HCT116 (cell line): ENCODE results near the gene WIZ. TPM values are rescaled to one million over a fixed set of nuclear protein-coding genes. Genes with fewer than 3 reads are reported as not detected.

Experiments
- ATAC-seq: fragments of 200-7000 bp; cut with Tn5 transposase; 2 replicates; pipeline ENCODE4 v1.9.1; 2020; ENCODE audit warnings: mild to moderate bottlenecking, moderate library complexity
- BruUV-seq: library from RNA; stranded (reverse); fragments of 400-500 nt; replicated peaks from 2 replicates; lab custom pipeline; 2021; lab: Mats Ljungman, UMichigan
- CTCF ChIA-PET: fragments of 300-600 bp; sonication (Branson Sonifier 250); formaldehyde crosslinking; loops from one replicate; lab custom pipeline; 2021; ENCODE audit warnings: antibody characterized with exemption; lab: Charles Lee
- POLR2A ChIA-PET: fragments of 300-600, 350-600 bp; sonication (Branson Sonifier 250); formaldehyde crosslinking; loops from one replicate; lab custom pipeline; 2021; ENCODE audit warnings: antibody characterized with exemption; lab: Charles Lee
- RAD21 ChIA-PET, 2 experiments: fragments of 300-600 bp; sonication (Branson Sonifier 250); formaldehyde crosslinking; loops; one replicate each; lab custom pipeline; 2023; ENCODE audit warnings: low total read pairs in 2 of 2; ENCODE audit not compliant: uncharacterized antibody in 2 of 2, unreplicated experiment in 2 of 2, low non-redundant PET in 1 of 2; lab: Charles Lee
- DNase-seq: peaks from one replicate; pipeline ENCODE4 v3.0.0-alpha.2; 2010; ENCODE audit warnings: low read depth, low spot score
- H2AFZ ChIP-seq: fragments of 200-600 bp; shearing (Covaris generic), sonication (generic); 2 replicates; pipeline ENCODE4 v1.6.1; 2017; ENCODE audit warnings: low read depth, mixed run types, mixed read lengths, antibody characterized with exemption, low read length; ENCODE audit not compliant: poor library complexity, severe bottlenecking
- H3K27ac ChIP-seq: 2 replicates; pipeline ENCODE4 v1.5.1; 2012; ENCODE audit warnings: low read depth, low read length
- H3K27me3 ChIP-seq: fragments of 200-600 bp; sonication (generic); 2 replicates; pipeline ENCODE4 v1.6.1; 2016; ENCODE audit warnings: mixed run types, low read length, mixed read lengths; ENCODE audit not compliant: insufficient read depth
- H3K36me3 ChIP-seq, 2 experiments: fragments of 200-500 bp in 1 of 2; fragments of 200-600 bp in 1 of 2; sonication (Bioruptor generic) in 1 of 2; sonication (generic) in 1 of 2; 2 replicates each; pipeline versions ENCODE4 v1.5.1 to v1.6.1; 2014 to 2016; ENCODE audit warnings: low read length in 2 of 2, inconsistent platforms in 1 of 2, mixed read lengths in 1 of 2, mixed run types in 1 of 2; ENCODE audit not compliant: insufficient read depth in 2 of 2, control insufficient read depth in 1 of 2
- H3K4me1 ChIP-seq, 2 experiments: fragments of 200-600 bp in 1 of 2; sonication (generic) in 1 of 2; 2 replicates each; pipeline versions ENCODE4 v1.5.1 to v1.6.1; 2012 to 2017; ENCODE audit warnings: low read length in 2 of 2, inconsistent platforms in 1 of 2, mild to moderate bottlenecking in 1 of 2, mixed read lengths in 1 of 2, mixed run types in 1 of 2, moderate library complexity in 1 of 2; ENCODE audit not compliant: insufficient read depth in 2 of 2, control insufficient read depth in 1 of 2
- H3K4me2 ChIP-seq: fragments of 200-600 bp; sonication (generic); 2 replicates; pipeline ENCODE4 v1.6.1; 2017; ENCODE audit warnings: mixed run types, low read length, mixed read lengths
- H3K4me3 ChIP-seq, 2 experiments: fragments of 200-600 bp in 1 of 2; sonication (generic) in 1 of 2; replicated peaks in 1 of 2; 2 replicates each; pipeline ENCODE4 v1.5.1; 2011 to 2016; ENCODE audit warnings: low read length in 2 of 2, control low read depth in 1 of 2, low read depth in 1 of 2, mild to moderate bottlenecking in 1 of 2, mixed read lengths in 1 of 2, mixed run types in 1 of 2
- H3K79me2 ChIP-seq: fragments of 200-600 bp; sonication (generic); 2 replicates; pipeline ENCODE4 v1.6.1; 2017; ENCODE audit warnings: mild to moderate bottlenecking, mixed run types, low read length, moderate library complexity, mixed read lengths; ENCODE audit not compliant: insufficient read depth
- H3K9ac ChIP-seq: fragments of 200-600 bp; sonication (generic); 2 replicates; pipeline ENCODE4 v1.6.1; 2016; ENCODE audit warnings: low read length, mixed read lengths
- H3K9me2 ChIP-seq: fragments of 200-600 bp; sonication (generic), shearing (Covaris generic); 2 replicates; pipeline ENCODE4 v1.6.1; 2017; ENCODE audit warnings: mixed run types, mild to moderate bottlenecking, moderate library complexity; ENCODE audit not compliant: insufficient read depth
- H3K9me3 ChIP-seq, 2 experiments: fragments of 200-500 bp in 1 of 2; fragments of 200-600 bp in 1 of 2; sonication (Bioruptor generic) in 1 of 2; sonication (generic) in 1 of 2; 2 replicates each; pipeline ENCODE4 v1.6.1; 2014 to 2017; ENCODE audit warnings: low read length in 2 of 2, mixed read lengths in 2 of 2, inconsistent platforms in 1 of 2, low read depth in 1 of 2, mild to moderate bottlenecking in 1 of 2, mixed run types in 1 of 2, moderate library complexity in 1 of 2; ENCODE audit not compliant: control insufficient read depth in 1 of 2, insufficient read depth in 1 of 2
- H4K20me1 ChIP-seq: fragments of 200-600 bp; sonication (generic), shearing (Covaris generic); 2 replicates; pipeline ENCODE4 v1.6.1; 2017; ENCODE audit warnings: mixed run types, mild to moderate bottlenecking, moderate library complexity; ENCODE audit not compliant: insufficient read depth
- REST ChIP-seq: IDR thresholded peaks from 2 replicates; pipeline ENCODE4 v1.6.1; 2012; ENCODE audit warnings: low read depth
- ZFX ChIP-seq: fragments of 450-650 bp; IDR thresholded peaks from 2 replicates; pipeline ENCODE4 v1.6.1; 2017
- intact Hi-C: fragments of 100-400 bp; cut with micrococcal nuclease; formaldehyde crosslinking; loops from 2 replicates; pipeline ENCODE4 v1.10.0; 2022
- total RNA-seq: library from RNA; stranded (reverse); gene quantifications from one replicate; pipeline ENCODE4 v1.2.1, GENCODE V29; 2021; ENCODE audit not compliant: unreplicated experiment
- TF ChIP-seq, protein P1 (sequence below): IDR thresholded peaks from 2 replicates; pipeline ENCODE4 v1.6.1; 2012

The WIZ gene
- total RNA-seq, 1 experiment from 2014 or later, result 28.4 TPM

- no peak overlapping the region for H3K9ac ChIP-seq
- CTCF ChIA-PET, result interaction anchor here (0.6 kb wide), 1 partner anchor 151 kb away, joined by 3 read pairs; no protein-coding TSS in a partner anchor
- DNase-seq, result no peak
- POLR2A ChIA-PET, result no interaction called here
- no TSS peak for BruUV-seq
- peaks cover 12% of the 10 kb centered on the region; the same call in 1 of the 2 replicates for H4K20me1 ChIP-seq
- H2AFZ ChIP-seq, result no peak overlapping the region
- no peak for TF ChIP-seq REST
- no peak for TF ChIP-seq ZFX
- TF ChIP-seq, protein P1, sequence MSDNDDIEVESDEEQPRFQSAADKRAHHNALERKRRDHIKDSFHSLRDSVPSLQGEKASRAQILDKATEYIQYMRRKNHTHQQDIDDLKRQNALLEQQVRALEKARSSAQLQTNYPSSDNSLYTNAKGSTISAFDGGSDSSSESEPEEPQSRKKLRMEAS, result no peak
- H3K27me3 ChIP-seq, result no peaks in the 10 kb centered on the region
- RAD21 ChIA-PET, result interaction anchor here in 1 of 2 experiments (0.5 kb wide), 1 partner anchor 137 kb away, joined by 3 read pairs; no protein-coding TSS in a partner anchor
- peaks cover 96% of the 10 kb centered on the region for H3K79me2 ChIP-seq
- no peak overlapping the region for H3K4me2 ChIP-seq
- H3K9me3 ChIP-seq, result no peaks in the 10 kb centered on the region
- H3K9me2 ChIP-seq, result no peaks in the 10 kb centered on the region
- no peaks in the 10 kb centered on the region for H3K4me1 ChIP-seq
- no peak overlapping the region for H3K27ac ChIP-seq
- H3K4me3 ChIP-seq, result no peak overlapping the region
- peaks cover 19 to 32% of the 10 kb centered on the region in 2 experiments; a peak in 3 of 4 replicates for H3K36me3 ChIP-seq
- intact Hi-C loops, result no loop called here
- no peak for ATAC-seq
Measured at GRCh38 chr19:15404780-15405211, 45.0 kb downstream of the WIZ start.
